Skeletal muscle tissue (tissue), 4 donors: ENCODE data around the gene CEMIP2. TPM values are rescaled to one million over a fixed set of nuclear protein-coding genes. Genes with fewer than 3 reads are reported as not detected.

ENCODE experiments used
- H3K27ac ChIP-seq: one replicate; pipeline ENCODE4 v1.7.0; 2013; ENCODE audit warnings: mild to moderate bottlenecking, low read depth, low read length, inconsistent platforms
- H3K27me3 ChIP-seq, 3 donors: one replicate each; pipeline ENCODE4 v1.7.0; 2013; ENCODE audit warnings: low read length in 3 of 3; ENCODE audit not compliant: control insufficient read depth in 3 of 3, insufficient read depth in 3 of 3
- H3K36me3 ChIP-seq, 3 donors: one replicate each; pipeline ENCODE4 v1.7.0; 2013; ENCODE audit warnings: low read length in 3 of 3; ENCODE audit not compliant: control insufficient read depth in 3 of 3, insufficient read depth in 3 of 3
- H3K4me1 ChIP-seq, 3 donors: one replicate each; pipeline ENCODE4 v1.7.0; 2013; ENCODE audit warnings: low read length in 3 of 3, mild to moderate bottlenecking in 3 of 3; ENCODE audit not compliant: control insufficient read depth in 3 of 3, insufficient read depth in 3 of 3
- H3K4me3 ChIP-seq, 3 donors: one replicate each; pipeline ENCODE4 v1.7.0; 2013; ENCODE audit warnings: low read length in 3 of 3
- H3K9ac ChIP-seq, 3 donors: one replicate each; pipeline ENCODE4 v1.7.0; 2013; ENCODE audit warnings: low read length in 3 of 3, mild to moderate bottlenecking in 3 of 3, moderate library complexity in 2 of 3, low read depth in 1 of 3
- H3K9me3 ChIP-seq, 3 donors: one replicate each; pipeline ENCODE4 v1.7.0; 2013; ENCODE audit warnings: low read length in 3 of 3; ENCODE audit not compliant: control insufficient read depth in 3 of 3
- total RNA-seq: library from RNA; depleted of rRNA; stranded (reverse); fragments of >200 nt; gene quantifications from one replicate; pipeline ENCODE4 v1.2.3, GENCODE V29; 2014
- donor health status: Osteomylitis.

The CEMIP2 gene
- total RNA-seq, 1 donor from 2014 or later = 39.7 TPM

DNA sequence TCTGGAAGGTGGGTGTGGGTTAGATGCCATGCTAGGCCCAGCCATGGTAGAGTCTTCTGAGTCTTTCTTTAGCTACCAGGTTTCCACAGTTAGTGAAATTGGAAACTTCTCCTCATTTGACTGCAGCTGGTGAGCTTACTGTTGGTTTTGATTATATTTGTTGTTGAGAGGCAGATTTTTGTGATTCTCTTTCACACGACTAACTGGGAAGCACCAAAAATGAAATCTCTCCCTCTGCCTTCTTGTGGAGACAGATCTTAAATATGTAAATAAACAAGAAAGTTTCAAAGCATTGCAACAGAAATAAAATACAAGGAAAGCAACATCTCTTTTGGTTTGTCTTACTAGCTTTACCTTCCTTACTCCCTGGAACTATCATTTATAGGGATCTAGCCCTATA, 122.2 kb downstream of the CEMIP2 start:
- H3K4me1 ChIP-seq = peaks cover 6 to 8% (median 7%) of the 10 kb centered on the region in 3 donors
- H3K36me3 ChIP-seq = no peaks in the 10 kb centered on the region
- H3K9me3 ChIP-seq = no peaks in the 10 kb centered on the region
- H3K27me3 ChIP-seq = peaks cover 0 to 5% (median 0%) of the 10 kb centered on the region in 3 donors
- no peak overlapping the region for H3K27ac ChIP-seq
- no peak overlapping the region for H3K4me3 ChIP-seq
- no peak overlapping the region for H3K9ac ChIP-seq

DNA sequence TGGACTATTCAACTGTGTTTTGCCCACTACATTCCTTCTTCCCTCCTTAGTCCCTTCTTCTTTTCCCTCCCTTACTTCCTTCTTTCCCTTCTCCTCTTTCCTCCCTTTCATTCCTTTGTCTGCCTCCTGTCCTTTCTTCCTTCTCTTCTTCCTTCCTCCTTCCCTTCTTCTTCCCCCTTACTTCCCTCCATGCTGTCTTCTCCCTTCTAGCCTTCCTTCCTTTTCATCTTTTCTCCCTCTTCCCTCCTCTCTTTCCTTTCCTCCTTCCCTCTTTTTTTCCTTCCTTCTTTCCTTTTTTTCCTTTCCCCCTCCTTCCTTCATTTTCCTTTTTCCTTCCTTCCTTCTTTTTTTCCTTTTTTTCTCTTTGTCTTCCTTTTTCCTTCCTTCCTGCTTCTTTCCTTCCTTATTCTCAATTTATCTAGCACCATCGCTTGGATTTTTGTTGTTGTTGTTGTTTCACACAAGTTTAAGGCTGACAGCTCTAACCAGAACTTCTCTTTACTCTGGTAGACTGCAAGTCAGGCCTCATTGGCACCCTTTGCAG, 123.4 kb downstream of the CEMIP2 start:
- Histone ChIP-seq H3K27ac (no peak overlapping the region), H3K4me3 (no peak overlapping the region), H3K9me3 (no peaks in the 10 kb centered on the region), H3K27me3 (peaks cover 0 to 5% (median 0%) of the 10 kb centered on the region in 3 donors), H3K9ac (no peak overlapping the region), H3K4me1 (peaks cover 6 to 8% (median 7%) of the 10 kb centered on the region in 3 donors), H3K36me3 (no peaks in the 10 kb centered on the region)

DNA sequence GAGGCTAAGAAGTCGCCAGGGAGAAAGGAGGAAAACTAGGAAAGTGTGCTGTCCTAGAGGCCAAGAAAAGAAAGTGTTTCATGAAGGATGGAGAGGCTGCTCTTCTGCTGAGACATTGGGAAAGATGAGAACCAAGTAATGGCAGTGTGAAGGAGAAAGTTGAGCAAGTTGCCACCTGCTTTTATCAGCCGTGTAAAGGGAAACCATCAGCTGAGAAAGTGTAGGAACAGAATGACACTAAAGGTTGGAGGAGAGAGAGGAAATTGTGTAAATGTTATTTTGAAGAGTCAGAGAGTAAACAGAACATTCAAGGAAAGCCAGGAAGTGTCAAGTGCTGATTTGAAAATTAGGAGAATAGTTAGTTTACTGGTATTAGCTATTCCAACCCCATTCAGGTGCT, 125.0 kb downstream of the CEMIP2 start:
- Histone ChIP-seq H3K4me1 (peaks cover 6 to 8% (median 7%) of the 10 kb centered on the region in 3 donors), H3K27ac (peak overlapping the region; percentile 28), H3K9ac (no peak overlapping the region), H3K27me3 (peaks cover 0 to 5% (median 0%) of the 10 kb centered on the region in 3 donors), H3K4me3 (no peak overlapping the region), H3K9me3 (no peaks in the 10 kb centered on the region), H3K36me3 (no peaks in the 10 kb centered on the region)

GRCh38 chr9:71642056-71642455, 126.3 kb downstream of the CEMIP2 start:
- H3K27me3 ChIP-seq = peaks cover 0 to 2% (median 0%) of the 10 kb centered on the region in 3 donors
- no peak overlapping the region for H3K9ac ChIP-seq
- H3K4me3 ChIP-seq = no peak overlapping the region
- no peaks in the 10 kb centered on the region for H3K36me3 ChIP-seq
- H3K27ac ChIP-seq = peak overlapping the region; percentile 28
- H3K9me3 ChIP-seq = no peaks in the 10 kb centered on the region
- H3K4me1 ChIP-seq = peaks cover 0 to 1% (median under 1%) of the 10 kb centered on the region in 3 donors

GRCh38 chr9:71638627-71639026, 129.7 kb downstream of the CEMIP2 start:
- Histone ChIP-seq H3K27ac (peak overlapping the region; percentile 61), H3K9ac (no peak overlapping the region), H3K9me3 (no peaks in the 10 kb centered on the region), H3K36me3 (no peaks in the 10 kb centered on the region), H3K4me3 (no peak overlapping the region), H3K27me3 (no peaks in the 10 kb centered on the region), H3K4me1 (no peaks in the 10 kb centered on the region)

GRCh38 chr9:71637926-71638325, 130.4 kb downstream of the CEMIP2 start:
- Histone ChIP-seq H3K4me3 (no peak overlapping the region), H3K9me3 (no peaks in the 10 kb centered on the region), H3K4me1 (no peaks in the 10 kb centered on the region), H3K27ac (peak overlapping the region; percentile 33), H3K9ac (no peak overlapping the region), H3K27me3 (no peaks in the 10 kb centered on the region), H3K36me3 (no peaks in the 10 kb centered on the region)

DNA sequence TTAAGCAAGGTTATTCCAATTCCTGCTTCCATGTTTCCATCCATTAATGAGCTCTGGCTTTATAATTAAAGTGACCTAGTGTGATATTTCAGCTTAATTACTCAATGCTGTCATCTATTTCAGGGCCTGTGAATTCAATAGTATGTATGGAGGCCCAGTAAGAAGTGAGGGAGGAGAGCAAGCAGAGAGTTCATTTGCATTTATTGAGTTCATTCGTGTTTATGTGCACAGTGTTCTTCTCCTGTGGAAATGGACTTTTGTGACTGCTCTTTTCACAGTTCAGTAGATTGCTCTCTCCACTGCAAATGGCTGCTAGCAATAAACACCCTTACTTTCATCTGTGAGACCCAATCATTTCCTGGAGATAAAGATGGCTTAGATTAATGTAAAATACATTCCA, 130.9 kb downstream of the CEMIP2 start:
- no peak overlapping the region for H3K4me3 ChIP-seq
- no peaks in the 10 kb centered on the region for H3K36me3 ChIP-seq
- no peak overlapping the region for H3K9ac ChIP-seq
- H3K4me1 ChIP-seq = no peaks in the 10 kb centered on the region
- H3K27ac ChIP-seq = no peak overlapping the region
- H3K27me3 ChIP-seq = no peaks in the 10 kb centered on the region
- H3K9me3 ChIP-seq = no peaks in the 10 kb centered on the region

- Histone ChIP-seq H3K4me1 (no peaks in the 10 kb centered on the region), H3K9me3 (no peaks in the 10 kb centered on the region), H3K27ac (no peak overlapping the region)
These were observed 132.0 kb downstream of the CEMIP2 start for GRCh38 chr9:71636143-71636839.

GRCh38 chr9:71634752-71635151, 133.6 kb downstream of the CEMIP2 start:
- Histone ChIP-seq H3K4me3 (no peak overlapping the region), H3K36me3 (no peaks in the 10 kb centered on the region), H3K27ac (no peak overlapping the region), H3K4me1 (no peaks in the 10 kb centered on the region), H3K9ac (no peak overlapping the region), H3K27me3 (no peaks in the 10 kb centered on the region), H3K9me3 (no peaks in the 10 kb centered on the region)

More at GRCh38 chr9:71636143-71636839, 132.0 kb downstream of the CEMIP2 start:
- H3K9ac ChIP-seq = no peak overlapping the region
- no peak overlapping the region for H3K4me3 ChIP-seq
- no peaks in the 10 kb centered on the region for H3K27me3 ChIP-seq
- no peaks in the 10 kb centered on the region for H3K36me3 ChIP-seq
